Measurements from ENCODE around the gene XK. TPM values are rescaled to one million over a fixed set of nuclear protein-coding genes. Genes with fewer than 3 reads are reported as not detected.

XK gene
- total RNA-seq, 1 experiment from 2014 or later, result 1.1 TPM

GRCh38 chrX:37679230-37679629, 6.4 kb upstream of the XK start (continued):
- TF ChIP-seq MAX (CRISPR knock-in tag; IDR thresholded peaks at IDR 0.05) (no peak), ZNF138 (CRISPR knock-in tag; conservative IDR thresholded peaks at IDR 0.05) (no peak)

- Mint-ChIP-seq H3K36me3 (no peaks in the 10 kb centered on the region), H3K27ac (no peak overlapping the region), H3K4me1 (peaks cover 11% of the 10 kb centered on the region), H3K27me3 (ENCODE audit: low read depth) (no peaks in the 10 kb centered on the region), H3K4me3 (no peak overlapping the region), H3K9me3 (no peaks in the 10 kb centered on the region)
- TF ChIP-seq FOXJ3 (CRISPR knock-in tag; IDR thresholded peaks at IDR 0.05; ENCODE audit: borderline replicate concordance) (no peak), RORB (CRISPR knock-in tag; IDR thresholded peaks at IDR 0.05) (no peak), CREM (CRISPR knock-in tag; IDR thresholded peaks at IDR 0.05) (no peak), RELA (CRISPR knock-in tag; IDR thresholded peaks at IDR 0.05; ENCODE audit: borderline replicate concordance) (no peak), GABPB1 (CRISPR knock-in tag; IDR thresholded peaks at IDR 0.05) (no peak), USF1 (CRISPR knock-in tag; IDR thresholded peaks at IDR 0.05) (no peak), SMAD3 (CRISPR knock-in tag; IDR thresholded peaks at IDR 0.05; ENCODE audit: borderline replicate concordance) (no peak), ARID4B (CRISPR knock-in tag; IDR thresholded peaks at IDR 0.05; ENCODE audit: borderline replicate concordance) (no peak), PRRX2 (CRISPR knock-in tag; IDR thresholded peaks at IDR 0.05) (no peak), KAT7 (CRISPR knock-in tag; IDR thresholded peaks at IDR 0.05; ENCODE audit: borderline replicate concordance) (no peak), ATF2 (CRISPR knock-in tag; IDR thresholded peaks at IDR 0.05; ENCODE audit: borderline replicate concordance, low read depth) (no peak), ZNF396 (CRISPR knock-in tag; IDR thresholded peaks at IDR 0.05; ENCODE audit: borderline replicate concordance) (no peak), ZNF671 (CRISPR knock-in tag; IDR thresholded peaks at IDR 0.05) (no peak), MYBL2 (CRISPR knock-in tag; IDR thresholded peaks at IDR 0.05) (no peak), ETV6 (CRISPR knock-in tag; IDR thresholded peaks at IDR 0.05) (no peak), ZNF532 (CRISPR knock-in tag; IDR thresholded peaks at IDR 0.05; ENCODE audit: borderline replicate concordance) (no peak)
- DNase-seq (ENCODE audit: low spot score) (no peak), ATAC-seq (no peak)
- ChIA-PET POLR2A (no interaction called here), CTCF (no interaction called here)
Measured at GRCh38 chrX:37679888-37680287, 5.7 kb upstream of the XK start.

Data from WTC11 (cell line).